CD4-positive, alpha-beta T cell treated with Interleukin-17A for 1 hour (primary cell): ENCODE results near the gene CCDC187.

Experiments used
- DNase-seq: peaks from one replicate; pipeline ENCODE4 v3.0.0-alpha.2; 2020

Gene CCDC187

GRCh38 chr9:136311051-136312008, 7.4 kb upstream of the CCDC187 start:
- no peak for DNase-seq

DNA sequence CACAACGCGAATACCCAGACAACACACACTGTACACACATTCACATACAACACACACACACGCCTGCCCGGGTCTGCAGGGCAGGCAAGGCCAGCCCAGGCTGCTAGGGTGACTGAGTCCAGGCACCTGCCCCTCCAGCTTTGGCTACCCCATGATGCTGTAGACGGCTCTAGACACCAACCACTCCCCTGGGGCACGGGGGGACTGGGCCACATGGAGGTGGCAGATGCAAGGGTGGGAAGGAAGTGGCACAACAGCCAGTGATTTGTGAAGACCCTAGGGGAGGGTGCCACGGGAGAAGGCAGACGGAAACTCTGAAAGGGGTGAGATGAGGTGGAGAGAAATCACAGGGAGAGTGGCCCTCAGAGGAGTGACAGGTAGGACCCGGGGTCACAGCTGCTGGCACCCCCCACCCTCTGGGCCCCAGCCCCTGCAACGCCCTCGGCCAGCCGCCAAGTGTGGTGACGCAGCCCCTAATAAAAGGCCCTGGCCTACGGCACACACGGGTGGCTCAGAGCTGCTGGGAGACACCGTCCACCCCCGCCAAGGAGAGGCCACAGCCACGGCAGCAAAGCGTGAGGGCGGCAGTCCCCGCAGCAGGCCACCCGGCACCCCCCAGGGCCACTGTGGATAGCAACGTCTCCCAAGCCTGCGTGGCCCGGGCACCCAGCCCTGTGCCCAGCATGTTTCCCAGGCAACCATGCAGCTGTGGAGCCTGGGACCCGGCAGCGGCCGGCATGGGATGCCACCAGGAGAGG, 6.6 kb upstream of the CCDC187 start:
- DNase-seq, result no peak

- DNase-seq, result no peak
Measured at GRCh38 chr9:136309806-136310220, 5.9 kb upstream of the CCDC187 start.

GRCh38 chr9:136309101-136309801, 5.4 kb upstream of the CCDC187 start:
- no peak for DNase-seq

- no peak for DNase-seq
Measured at GRCh38 chr9:136308702-136309053, 4.8 kb upstream of the CCDC187 start.

- no peak for DNase-seq
Measured at GRCh38 chr9:136308006-136308701, 4.3 kb upstream of the CCDC187 start.

- no peak for DNase-seq
Measured at GRCh38 chr9:136307215-136307750, 3.4 kb upstream of the CCDC187 start.

DNA sequence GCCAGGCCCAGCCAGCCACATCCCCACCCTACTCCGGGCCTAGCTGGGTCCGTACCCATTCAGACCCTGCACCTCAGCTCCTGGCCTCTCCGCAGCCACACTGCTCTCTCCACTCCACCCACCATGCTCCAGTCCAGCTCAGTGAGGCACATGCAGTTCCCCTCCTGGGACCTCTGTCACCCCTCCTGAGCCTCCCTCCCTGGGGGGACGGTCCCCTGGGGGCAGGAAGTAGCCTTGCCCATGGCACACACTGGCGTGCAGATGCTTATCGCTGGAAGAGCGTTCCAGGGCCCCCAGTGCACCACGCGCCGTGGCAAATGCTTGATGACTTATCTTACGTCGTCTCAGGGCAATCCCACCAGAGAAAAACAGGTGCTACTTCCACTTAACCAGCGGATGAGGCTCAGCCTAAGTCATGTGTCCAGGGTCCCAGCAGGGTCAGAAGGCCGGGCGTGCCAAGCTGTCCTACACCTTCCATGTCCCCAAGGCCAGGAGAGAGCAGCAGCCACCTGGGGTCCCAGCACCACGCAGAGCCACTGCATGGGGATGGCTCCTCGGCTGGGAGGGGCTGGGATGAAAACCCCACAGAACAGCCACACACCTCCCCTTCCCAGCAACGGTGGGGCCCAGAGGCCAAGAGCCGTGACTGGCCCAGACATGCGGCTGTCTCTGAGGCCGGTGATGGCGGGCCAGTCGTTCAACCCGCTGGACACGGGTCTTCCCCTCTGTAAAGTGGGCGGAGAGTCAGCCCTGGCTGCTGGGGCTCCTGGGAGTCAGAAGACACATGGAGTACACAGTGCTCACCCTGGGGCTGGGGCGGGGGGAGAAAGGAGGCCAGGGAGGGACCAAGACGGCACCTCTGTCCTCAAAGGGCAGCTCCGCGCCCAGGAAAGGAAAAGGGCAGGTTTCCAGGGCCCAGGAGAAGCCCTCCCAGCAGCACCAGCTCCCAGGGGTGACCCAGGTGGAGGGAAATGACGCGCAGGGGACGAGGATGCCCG, 2.6 kb upstream of the CCDC187 start:
- no peak for DNase-seq

DNA sequence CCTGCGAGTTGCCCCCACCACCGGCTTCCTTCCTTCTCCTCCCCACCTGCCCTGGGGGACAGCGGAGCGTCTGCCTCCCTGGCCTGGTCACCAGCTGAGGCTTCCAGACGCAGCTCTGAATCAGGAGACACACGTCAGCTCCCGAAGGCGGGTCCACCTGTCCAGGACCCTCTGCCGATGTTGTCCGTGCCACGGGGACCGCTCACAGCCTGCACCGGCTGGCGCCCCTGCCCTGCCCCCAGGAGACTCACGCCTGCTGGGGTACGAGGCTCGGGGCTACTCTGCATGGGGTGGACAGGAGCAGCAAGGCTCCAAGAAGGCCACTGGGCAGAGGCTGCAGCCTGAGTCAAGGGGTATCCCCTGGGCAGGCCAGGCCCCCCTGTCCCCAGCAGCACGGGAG, 1.9 kb upstream of the CCDC187 start:
- no peak for DNase-seq

GRCh38 chr9:136304981-136305380, 1.1 kb upstream of the CCDC187 start:
- DNase-seq, result no peak

- DNase-seq, result no peak
Measured at GRCh38 chr9:136304456-136304855, 562 bp upstream of the CCDC187 start.

- DNase-seq, result no peak
Measured at GRCh38 chr9:136303066-136303824, 649 bp downstream of the CCDC187 start.

DNA sequence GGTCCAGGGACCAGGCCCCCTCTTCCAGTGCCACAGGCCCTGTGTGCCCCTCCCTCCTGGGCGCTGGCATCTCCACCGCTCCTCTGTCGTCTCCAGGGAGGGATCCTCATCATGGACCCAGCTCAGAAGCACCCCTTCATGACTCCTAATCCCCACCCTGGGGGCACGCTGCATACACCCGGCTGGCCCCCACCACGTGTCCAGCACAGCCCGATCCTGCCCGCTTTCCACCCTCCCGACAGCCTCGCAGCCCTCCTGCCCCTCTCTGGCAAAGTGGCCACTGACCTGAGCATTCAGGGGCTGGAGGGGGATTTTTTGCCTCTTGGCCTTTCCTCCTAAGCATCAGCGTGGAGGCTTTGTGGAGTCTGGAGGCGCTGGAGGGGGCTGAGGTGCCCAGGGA, 1.4 kb downstream of the CCDC187 start:
- no peak for DNase-seq

GRCh38 chr9:136300866-136301265, 3.0 kb downstream of the CCDC187 start:
- no peak for DNase-seq

DNA sequence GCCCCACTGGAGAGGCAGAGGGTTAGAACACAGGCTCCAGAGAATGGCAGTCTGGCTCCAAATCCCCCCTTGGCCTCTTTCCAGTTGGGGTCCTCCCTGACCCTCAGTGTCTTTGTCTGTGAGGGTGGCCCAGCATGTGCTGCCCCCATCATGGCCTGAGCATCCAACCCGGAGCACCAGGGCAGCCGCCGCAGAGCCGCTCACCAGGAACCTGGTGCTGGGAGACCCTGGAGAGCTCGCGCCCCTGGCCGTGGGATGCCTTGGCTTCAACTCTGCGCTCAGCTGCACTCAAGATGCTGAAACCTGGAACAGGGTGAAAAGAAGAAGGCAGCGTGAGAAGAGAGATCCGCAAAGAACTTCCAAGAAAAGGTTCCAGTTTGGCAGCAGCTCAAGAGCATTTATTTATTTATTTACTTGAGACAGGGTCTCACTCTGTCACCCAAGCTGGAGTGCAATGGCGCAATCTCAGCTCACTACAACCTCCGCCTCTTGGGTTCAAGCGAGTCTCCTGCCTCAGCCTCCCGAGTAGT, 3.8 kb downstream of the CCDC187 start:
- no peak for DNase-seq

DNA sequence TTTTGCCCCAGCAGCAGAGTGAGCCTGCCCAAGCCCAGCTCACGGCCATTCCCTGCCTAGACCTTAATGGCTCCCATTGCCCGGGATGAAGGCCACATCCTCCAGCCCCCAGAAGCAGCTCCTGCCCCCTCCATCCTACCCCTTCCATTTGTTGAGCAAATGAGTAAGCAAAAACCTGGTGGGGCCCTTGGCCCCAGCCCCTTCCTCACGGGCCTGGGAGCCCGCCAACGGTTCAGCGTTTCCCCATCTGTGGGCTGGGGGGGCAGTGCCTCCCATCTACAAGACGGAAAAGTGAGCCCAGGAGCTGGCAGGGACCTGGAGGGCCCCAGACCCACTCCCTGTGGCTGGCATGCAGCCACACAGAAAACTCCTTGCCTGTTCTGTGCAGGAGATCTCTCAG, 4.4 kb downstream of the CCDC187 start:
- no peak for DNase-seq

- DNase-seq, result no peak
Measured at GRCh38 chr9:136299116-136299515, 4.8 kb downstream of the CCDC187 start.

DNA sequence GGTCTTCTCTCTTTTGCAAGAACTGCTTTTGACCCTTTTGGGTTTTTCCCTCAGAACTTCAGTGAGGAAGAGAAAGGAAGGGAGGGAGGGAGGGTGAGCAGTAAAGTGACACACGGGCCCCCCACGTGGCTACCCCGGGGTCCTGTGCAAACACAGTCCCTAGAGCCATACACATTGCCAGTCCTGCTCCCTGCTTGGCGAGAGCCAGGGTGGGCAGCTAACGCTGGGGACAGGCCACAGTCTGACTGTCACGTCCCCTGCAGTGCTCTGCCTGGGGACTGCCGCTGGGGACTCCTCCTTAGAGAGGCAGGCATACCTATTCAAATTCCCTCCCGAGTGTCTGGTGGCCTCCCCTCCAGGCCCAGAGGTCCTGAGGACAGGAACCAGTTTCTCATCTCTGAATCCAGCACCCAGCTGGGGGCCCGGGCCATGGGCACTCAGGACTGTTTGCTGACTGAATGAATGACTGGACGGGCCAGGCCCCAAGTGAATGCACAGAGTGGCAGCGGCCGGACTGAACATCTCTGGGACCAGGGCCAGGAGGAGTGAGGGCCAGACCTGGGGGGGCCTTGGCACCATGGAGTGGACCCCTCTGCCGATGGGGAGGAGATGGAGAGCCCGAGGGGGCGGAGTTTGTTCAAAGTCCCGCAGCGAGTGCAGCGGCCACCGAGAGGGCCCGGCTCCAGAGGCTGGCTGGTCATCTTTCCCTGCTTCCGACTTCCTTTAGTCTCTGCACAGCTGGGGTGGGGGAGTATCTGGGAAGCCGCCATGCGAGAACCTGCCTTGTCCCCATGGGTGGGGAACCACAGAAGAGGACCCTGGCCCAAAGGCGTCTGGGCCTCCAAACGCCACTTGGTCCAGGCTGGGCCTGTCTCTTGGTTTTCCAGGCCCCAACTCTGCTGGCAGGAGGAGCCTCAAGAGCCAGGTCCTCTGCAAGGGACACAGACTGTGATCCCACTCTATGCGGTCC, 5.8 kb downstream of the CCDC187 start:
- DNase-seq, result no peak
